HCT116 (cell line): ENCODE results near the gene MAP1LC3C. TPM values are rescaled to one million over a fixed set of nuclear protein-coding genes. Genes with fewer than 3 reads are reported as not detected.

Experiments used
- ATAC-seq: fragments of 200-7000 bp; cut with Tn5 transposase; 2 replicates; pipeline ENCODE4 v1.9.1; 2020; ENCODE audit warnings: mild to moderate bottlenecking, moderate library complexity
- BruUV-seq: library from RNA; stranded (reverse); fragments of 400-500 nt; replicated peaks from 2 replicates; lab custom pipeline; 2021; lab: Mats Ljungman, UMichigan
- CTCF ChIA-PET: fragments of 300-600 bp; sonication (Branson Sonifier 250); formaldehyde crosslinking; loops from one replicate; lab custom pipeline; 2021; ENCODE audit warnings: antibody characterized with exemption; lab: Charles Lee
- POLR2A ChIA-PET: fragments of 300-600, 350-600 bp; sonication (Branson Sonifier 250); formaldehyde crosslinking; loops from one replicate; lab custom pipeline; 2021; ENCODE audit warnings: antibody characterized with exemption; lab: Charles Lee
- RAD21 ChIA-PET, 2 experiments: fragments of 300-600 bp; sonication (Branson Sonifier 250); formaldehyde crosslinking; loops; one replicate each; lab custom pipeline; 2023; ENCODE audit warnings: low total read pairs in 2 of 2; ENCODE audit not compliant: uncharacterized antibody in 2 of 2, unreplicated experiment in 2 of 2, low non-redundant PET in 1 of 2; lab: Charles Lee
- DNase-seq: peaks from one replicate; pipeline ENCODE4 v3.0.0-alpha.2; 2010; ENCODE audit warnings: low read depth, low spot score
- H2AFZ ChIP-seq: fragments of 200-600 bp; shearing (Covaris generic), sonication (generic); 2 replicates; pipeline ENCODE4 v1.6.1; 2017; ENCODE audit warnings: low read depth, mixed run types, mixed read lengths, antibody characterized with exemption, low read length; ENCODE audit not compliant: poor library complexity, severe bottlenecking
- H3K27ac ChIP-seq: 2 replicates; pipeline ENCODE4 v1.5.1; 2012; ENCODE audit warnings: low read depth, low read length
- H3K27me3 ChIP-seq: fragments of 200-600 bp; sonication (generic); 2 replicates; pipeline ENCODE4 v1.6.1; 2016; ENCODE audit warnings: mixed run types, low read length, mixed read lengths; ENCODE audit not compliant: insufficient read depth
- H3K36me3 ChIP-seq, 2 experiments: fragments of 200-500 bp in 1 of 2; fragments of 200-600 bp in 1 of 2; sonication (Bioruptor generic) in 1 of 2; sonication (generic) in 1 of 2; 2 replicates each; pipeline versions ENCODE4 v1.5.1 to v1.6.1; 2014 to 2016; ENCODE audit warnings: low read length in 2 of 2, inconsistent platforms in 1 of 2, mixed read lengths in 1 of 2, mixed run types in 1 of 2; ENCODE audit not compliant: insufficient read depth in 2 of 2, control insufficient read depth in 1 of 2
- H3K4me1 ChIP-seq, 2 experiments: fragments of 200-600 bp in 1 of 2; sonication (generic) in 1 of 2; 2 replicates each; pipeline versions ENCODE4 v1.5.1 to v1.6.1; 2012 to 2017; ENCODE audit warnings: low read length in 2 of 2, inconsistent platforms in 1 of 2, mild to moderate bottlenecking in 1 of 2, mixed read lengths in 1 of 2, mixed run types in 1 of 2, moderate library complexity in 1 of 2; ENCODE audit not compliant: insufficient read depth in 2 of 2, control insufficient read depth in 1 of 2
- H3K4me2 ChIP-seq: fragments of 200-600 bp; sonication (generic); 2 replicates; pipeline ENCODE4 v1.6.1; 2017; ENCODE audit warnings: mixed run types, low read length, mixed read lengths
- H3K4me3 ChIP-seq, 2 experiments: fragments of 200-600 bp in 1 of 2; sonication (generic) in 1 of 2; replicated peaks in 1 of 2; 2 replicates each; pipeline ENCODE4 v1.5.1; 2011 to 2016; ENCODE audit warnings: low read length in 2 of 2, control low read depth in 1 of 2, low read depth in 1 of 2, mild to moderate bottlenecking in 1 of 2, mixed read lengths in 1 of 2, mixed run types in 1 of 2
- H3K79me2 ChIP-seq: fragments of 200-600 bp; sonication (generic); 2 replicates; pipeline ENCODE4 v1.6.1; 2017; ENCODE audit warnings: mild to moderate bottlenecking, mixed run types, low read length, moderate library complexity, mixed read lengths; ENCODE audit not compliant: insufficient read depth
- H3K9ac ChIP-seq: fragments of 200-600 bp; sonication (generic); 2 replicates; pipeline ENCODE4 v1.6.1; 2016; ENCODE audit warnings: low read length, mixed read lengths
- H3K9me2 ChIP-seq: fragments of 200-600 bp; sonication (generic), shearing (Covaris generic); 2 replicates; pipeline ENCODE4 v1.6.1; 2017; ENCODE audit warnings: mixed run types, mild to moderate bottlenecking, moderate library complexity; ENCODE audit not compliant: insufficient read depth
- H3K9me3 ChIP-seq, 2 experiments: fragments of 200-500 bp in 1 of 2; fragments of 200-600 bp in 1 of 2; sonication (Bioruptor generic) in 1 of 2; sonication (generic) in 1 of 2; 2 replicates each; pipeline ENCODE4 v1.6.1; 2014 to 2017; ENCODE audit warnings: low read length in 2 of 2, mixed read lengths in 2 of 2, inconsistent platforms in 1 of 2, low read depth in 1 of 2, mild to moderate bottlenecking in 1 of 2, mixed run types in 1 of 2, moderate library complexity in 1 of 2; ENCODE audit not compliant: control insufficient read depth in 1 of 2, insufficient read depth in 1 of 2
- H4K20me1 ChIP-seq: fragments of 200-600 bp; sonication (generic), shearing (Covaris generic); 2 replicates; pipeline ENCODE4 v1.6.1; 2017; ENCODE audit warnings: mixed run types, mild to moderate bottlenecking, moderate library complexity; ENCODE audit not compliant: insufficient read depth
- EGR1 ChIP-seq: IDR thresholded peaks from 2 replicates; pipeline ENCODE4 v1.6.1; 2012; ENCODE audit warnings: low read depth
- ELF1 ChIP-seq: IDR thresholded peaks from 2 replicates; pipeline ENCODE4 v1.6.1; 2012; ENCODE audit warnings: low read depth, borderline replicate concordance
- EZH2 ChIP-seq: fragments of 200-600 bp; sonication (generic); IDR thresholded peaks from 2 replicates; pipeline ENCODE4 v1.6.1; 2017; ENCODE audit warnings: antibody characterized with exemption, mixed run types
- EZH2phosphoT487 ChIP-seq: fragments of 200-600 bp; IDR thresholded peaks from 2 replicates; pipeline ENCODE4 v1.6.1; 2018; ENCODE audit warnings: antibody characterized with exemption, borderline replicate concordance
- FOSL1 ChIP-seq: IDR thresholded peaks from 2 replicates; pipeline ENCODE4 v1.6.1; 2012; ENCODE audit warnings: low read depth
- JUND ChIP-seq: IDR thresholded peaks from 2 replicates; pipeline ENCODE4 v1.6.1; 2012
- POLR2A ChIP-seq: IDR thresholded peaks from 2 replicates; pipeline ENCODE4 v1.7.0; 2011; ENCODE audit warnings: borderline replicate concordance; ENCODE audit not compliant: insufficient read depth, insufficient read length; ENCODE audit errors: extremely low read depth
- SIN3A ChIP-seq: IDR thresholded peaks from 2 replicates; pipeline ENCODE4 v1.6.1; 2012; ENCODE audit warnings: low read depth
- TCF7L2 ChIP-seq: IDR thresholded peaks from 2 replicates; pipeline ENCODE4 v1.7.0; 2011; ENCODE audit warnings: borderline replicate concordance, inconsistent platforms; ENCODE audit not compliant: insufficient read depth, insufficient read length; ENCODE audit errors: extremely low read depth
- YY1 ChIP-seq: IDR thresholded peaks from 2 replicates; pipeline ENCODE4 v1.6.1; 2011; ENCODE audit warnings: low read length, low read depth, moderate library complexity, mild to moderate bottlenecking; ENCODE audit not compliant: insufficient replicate concordance; ENCODE audit errors: extremely low read depth
- ZNF274 ChIP-seq: fragments of 200-500 bp; sonication (Bioruptor generic); IDR thresholded peaks from 2 replicates; pipeline ENCODE4 v1.6.1; 2014; ENCODE audit warnings: mild to moderate bottlenecking, low read depth, low read length, inconsistent platforms
- intact Hi-C: fragments of 100-400 bp; cut with micrococcal nuclease; formaldehyde crosslinking; loops from 2 replicates; pipeline ENCODE4 v1.10.0; 2022
- total RNA-seq: library from RNA; stranded (reverse); gene quantifications from one replicate; pipeline ENCODE4 v1.2.1, GENCODE V29; 2021; ENCODE audit not compliant: unreplicated experiment
- TF ChIP-seq, protein P1 (sequence below): IDR thresholded peaks from 2 replicates; pipeline ENCODE4 v1.6.1; 2012; ENCODE audit warnings: low read depth

MAP1LC3C gene
- total RNA-seq, 1 experiment from 2014 or later = not detected

DNA sequence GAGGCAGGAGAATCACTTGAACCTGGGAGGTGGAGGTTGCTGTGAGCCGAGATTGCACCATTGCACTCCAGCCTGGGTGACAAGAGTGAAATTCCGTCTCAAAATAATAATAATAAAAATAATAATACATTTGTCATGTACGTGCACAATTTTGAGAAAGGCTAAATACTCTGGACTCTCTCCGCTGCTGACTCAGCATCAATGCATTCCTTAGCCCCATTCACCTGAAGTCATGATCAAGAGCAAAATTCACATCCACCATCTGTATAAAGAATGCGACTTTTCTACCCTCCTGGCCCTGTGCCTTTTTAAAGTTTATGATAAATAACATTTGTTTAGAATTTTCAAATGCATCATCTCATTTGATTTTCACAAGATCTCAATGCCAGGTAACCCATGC is 35.5 kb upstream of the MAP1LC3C start (continued):
- no peak for TF ChIP-seq ELF1
- TF ChIP-seq EZH2 = no peak
- TF ChIP-seq POLR2A = no peak
- TF ChIP-seq TCF7L2 = no peak
- TF ChIP-seq, all 23 proteins: peak for 0

DNA sequence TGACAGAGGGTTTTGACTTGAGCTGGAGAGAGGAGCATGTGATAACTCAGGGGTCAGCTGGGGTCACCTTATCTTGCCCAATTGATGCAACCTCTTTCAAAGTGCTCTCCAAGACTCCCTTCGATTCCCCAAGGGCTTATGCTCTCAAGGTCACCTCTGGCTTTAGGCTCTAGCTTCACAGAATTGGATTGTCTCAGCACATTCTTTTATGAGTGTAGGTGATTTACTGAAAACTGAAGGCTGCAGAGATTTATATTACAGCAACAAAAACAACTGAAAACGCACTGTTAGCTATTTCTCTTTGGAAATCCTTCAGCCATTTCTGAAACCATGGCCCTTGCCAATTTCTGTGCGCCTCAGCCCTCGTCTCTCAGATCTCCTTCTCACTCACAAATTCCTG is 34.5 kb upstream of the MAP1LC3C start:
- H3K9ac ChIP-seq = no peak overlapping the region
- H2AFZ ChIP-seq = no peak overlapping the region
- no peaks in the 10 kb centered on the region for H4K20me1 ChIP-seq
- H3K9me3 ChIP-seq = no peaks in the 10 kb centered on the region
- TF ChIP-seq FOSL1 (no peak), EGR1 (no peak), SIN3A (no peak)
- H3K9me2 ChIP-seq = no peaks in the 10 kb centered on the region
- POLR2A ChIA-PET = no interaction called here
- CTCF ChIA-PET = no interaction called here
- no peak overlapping the region for H3K27ac ChIP-seq
- H3K27me3 ChIP-seq = peaks cover 7% of the 10 kb centered on the region; the same call in 1 of the 2 replicates
- intact Hi-C loops = no loop called here
- no peaks in the 10 kb centered on the region for H3K4me1 ChIP-seq
- H3K4me2 ChIP-seq = no peak overlapping the region
- RAD21 ChIA-PET = no interaction called here
- DNase-seq = no peak
- no peak overlapping the region for H3K4me3 ChIP-seq
- no peaks in the 10 kb centered on the region for H3K79me2 ChIP-seq
- no peaks in the 10 kb centered on the region for H3K36me3 ChIP-seq
- ATAC-seq = no peak
- no TSS peak for BruUV-seq

DNA sequence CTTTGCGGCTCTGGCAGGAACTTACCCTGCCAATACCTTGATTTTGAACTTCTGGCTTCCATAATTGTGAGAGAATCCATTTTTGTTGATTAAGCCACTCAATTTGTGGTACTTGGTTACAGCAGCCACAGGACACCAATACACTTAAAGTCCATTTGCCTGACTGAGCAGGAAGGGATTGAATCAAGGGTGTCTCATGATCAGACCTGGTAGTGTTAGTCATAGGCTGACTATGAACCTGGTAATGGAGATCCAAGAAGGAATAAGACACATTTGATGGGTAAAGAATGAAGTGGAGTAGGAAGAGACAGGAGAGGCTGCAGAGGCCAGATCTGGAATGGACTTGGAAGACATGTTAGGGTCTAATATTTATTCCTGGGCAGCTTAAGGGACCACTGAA is 31.2 kb upstream of the MAP1LC3C start:
- ChIA-PET POLR2A (no interaction called here), CTCF (no interaction called here), RAD21 (no interaction called here)
- Histone ChIP-seq H2AFZ (no peak overlapping the region), H3K27me3 (no peaks in the 10 kb centered on the region; the same call in 1 of the 2 replicates), H3K4me2 (no peak overlapping the region), H3K9ac (no peak overlapping the region), H3K4me3 (no peak overlapping the region), H3K36me3 (no peaks in the 10 kb centered on the region), H3K27ac (no peak overlapping the region), H3K4me1 (no peaks in the 10 kb centered on the region), H3K9me2 (no peaks in the 10 kb centered on the region), H3K79me2 (no peaks in the 10 kb centered on the region), H3K9me3 (no peaks in the 10 kb centered on the region), H4K20me1 (no peaks in the 10 kb centered on the region)
- DNase-seq (no peak), ATAC-seq (no peak)
- no TSS peak for BruUV-seq
- intact Hi-C loops = no loop called here
- TF ChIP-seq, protein P1, sequence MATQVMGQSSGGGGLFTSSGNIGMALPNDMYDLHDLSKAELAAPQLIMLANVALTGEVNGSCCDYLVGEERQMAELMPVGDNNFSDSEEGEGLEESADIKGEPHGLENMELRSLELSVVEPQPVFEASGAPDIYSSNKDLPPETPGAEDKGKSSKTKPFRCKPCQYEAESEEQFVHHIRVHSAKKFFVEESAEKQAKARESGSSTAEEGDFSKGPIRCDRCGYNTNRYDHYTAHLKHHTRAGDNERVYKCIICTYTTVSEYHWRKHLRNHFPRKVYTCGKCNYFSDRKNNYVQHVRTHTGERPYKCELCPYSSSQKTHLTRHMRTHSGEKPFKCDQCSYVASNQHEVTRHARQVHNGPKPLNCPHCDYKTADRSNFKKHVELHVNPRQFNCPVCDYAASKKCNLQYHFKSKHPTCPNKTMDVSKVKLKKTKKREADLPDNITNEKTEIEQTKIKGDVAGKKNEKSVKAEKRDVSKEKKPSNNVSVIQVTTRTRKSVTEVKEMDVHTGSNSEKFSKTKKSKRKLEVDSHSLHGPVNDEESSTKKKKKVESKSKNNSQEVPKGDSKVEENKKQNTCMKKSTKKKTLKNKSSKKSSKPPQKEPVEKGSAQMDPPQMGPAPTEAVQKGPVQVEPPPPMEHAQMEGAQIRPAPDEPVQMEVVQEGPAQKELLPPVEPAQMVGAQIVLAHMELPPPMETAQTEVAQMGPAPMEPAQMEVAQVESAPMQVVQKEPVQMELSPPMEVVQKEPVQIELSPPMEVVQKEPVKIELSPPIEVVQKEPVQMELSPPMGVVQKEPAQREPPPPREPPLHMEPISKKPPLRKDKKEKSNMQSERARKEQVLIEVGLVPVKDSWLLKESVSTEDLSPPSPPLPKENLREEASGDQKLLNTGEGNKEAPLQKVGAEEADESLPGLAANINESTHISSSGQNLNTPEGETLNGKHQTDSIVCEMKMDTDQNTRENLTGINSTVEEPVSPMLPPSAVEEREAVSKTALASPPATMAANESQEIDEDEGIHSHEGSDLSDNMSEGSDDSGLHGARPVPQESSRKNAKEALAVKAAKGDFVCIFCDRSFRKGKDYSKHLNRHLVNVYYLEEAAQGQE = no peak
- TF ChIP-seq YY1 = no peak
- no peak for TF ChIP-seq JUND
- no peak for TF ChIP-seq EGR1
- TF ChIP-seq EZH2 = no peak
- no peak for TF ChIP-seq EZH2phosphoT487
- TF ChIP-seq ZNF274 = no peak
- no peak for TF ChIP-seq ELF1
